ENCODE measurements around the gene SPRTN. TPM values are rescaled to one million over a fixed set of nuclear protein-coding genes. Genes with fewer than 3 reads are reported as not detected.

Gene SPRTN
- total and polyA plus RNA-seq, 2 donors = 8.4 to 14.0 TPM

- WGBS = 96% methylated on average over 7 of the region's 7 CpGs
- Histone ChIP-seq H3K9me3 (ENCODE audit: control insufficient read depth in 2 of 2, insufficient read depth in 1 of 2, low read length in 1 of 2) (no peaks in the 10 kb centered on the region), H3K36me3 (ENCODE audit: control insufficient read depth in 2 of 2, insufficient read depth in 2 of 2, low read length in 1 of 2) (no peaks in the 10 kb centered on the region), H3K27me3 (ENCODE audit: control insufficient read depth in 2 of 2, insufficient read depth in 1 of 2, low read length in 1 of 2) (no peaks in the 10 kb centered on the region), H3K4me1 (ENCODE audit: control insufficient read depth in 2 of 2, insufficient read depth in 2 of 2, low read length in 2 of 2) (peaks cover 0 to 4% of the 10 kb centered on the region in 2 donors), H3K4me3 (ENCODE audit: low read length in 2 of 2) (no peak overlapping the region), H3K27ac (ENCODE audit: low read depth in 1 of 2, low read length in 1 of 2) (no peak overlapping the region)
- DNase-seq (ENCODE audit: low read depth in 6 of 9, low spot score in 9 of 9) = no peak
Observed at GRCh38 chr1:231329483-231329882, 8.6 kb upstream of the SPRTN start.

GRCh38 chr1:231332761-231333160 is 5.3 kb upstream of the SPRTN start:
- H3K9me3 ChIP-seq (ENCODE audit: control insufficient read depth in 2 of 2, insufficient read depth in 1 of 2, low read length in 1 of 2) = peaks cover 0 to 3% of the 10 kb centered on the region in 2 donors
- H3K27me3 ChIP-seq (ENCODE audit: control insufficient read depth in 2 of 2, insufficient read depth in 1 of 2, low read length in 1 of 2) = no peaks in the 10 kb centered on the region
- H3K27ac ChIP-seq (ENCODE audit: low read depth in 1 of 2, low read length in 1 of 2) = no peak overlapping the region
- H3K4me3 ChIP-seq (ENCODE audit: low read length in 2 of 2) = no peak overlapping the region
- no peak for DNase-seq (ENCODE audit: low read depth in 6 of 9, low spot score in 9 of 9)
- no peaks in the 10 kb centered on the region for H3K36me3 ChIP-seq (ENCODE audit: control insufficient read depth in 2 of 2, insufficient read depth in 2 of 2, low read length in 1 of 2)
- H3K4me1 ChIP-seq (ENCODE audit: control insufficient read depth in 2 of 2, insufficient read depth in 2 of 2, low read length in 2 of 2) = peaks cover 21 to 22% of the 10 kb centered on the region in 2 donors
- WGBS = 98% methylated on average over 1 of the region's 1 CpG

DNA sequence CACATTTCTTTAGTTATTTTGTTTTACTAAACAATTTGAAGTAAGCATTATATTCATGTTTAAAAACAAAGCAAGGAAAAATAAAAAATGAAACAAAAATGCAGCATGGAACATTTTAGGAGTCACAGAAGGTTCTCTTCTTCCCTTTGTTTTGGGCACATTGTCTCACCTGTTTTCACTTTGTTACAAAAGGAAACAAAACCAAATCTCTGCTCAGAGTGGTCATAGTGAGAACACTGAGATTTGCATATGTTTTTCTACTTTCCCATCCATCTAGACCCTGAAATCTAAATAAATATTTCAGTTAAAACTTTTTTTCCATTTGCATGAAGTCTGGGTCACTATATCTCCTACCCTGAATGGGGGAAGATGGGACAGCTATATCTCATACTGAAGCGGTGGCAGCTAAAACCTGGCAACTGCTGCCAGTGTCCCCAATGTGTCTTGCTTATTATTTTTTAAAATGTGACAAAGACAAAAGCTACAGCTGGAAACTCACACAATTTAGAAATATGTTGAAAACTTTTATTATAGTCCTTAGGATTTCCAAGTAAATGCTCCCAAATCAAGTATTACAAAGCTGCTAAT is 3.9 kb upstream of the SPRTN start:
- peaks cover 22 to 23% of the 10 kb centered on the region in 2 donors for H3K4me1 ChIP-seq (ENCODE audit: control insufficient read depth in 2 of 2, insufficient read depth in 2 of 2, low read length in 2 of 2)
- H3K36me3 ChIP-seq (ENCODE audit: control insufficient read depth in 2 of 2, insufficient read depth in 2 of 2, low read length in 1 of 2) = no peaks in the 10 kb centered on the region

GRCh38 chr1:231334952-231335351 is 3.1 kb upstream of the SPRTN start:
- Histone ChIP-seq H3K27ac (ENCODE audit: low read depth in 1 of 2, low read length in 1 of 2) (no peak overlapping the region), H3K4me3 (ENCODE audit: low read length in 2 of 2) (no peak overlapping the region), H3K27me3 (ENCODE audit: control insufficient read depth in 2 of 2, insufficient read depth in 1 of 2, low read length in 1 of 2) (no peaks in the 10 kb centered on the region), H3K9me3 (ENCODE audit: control insufficient read depth in 2 of 2, insufficient read depth in 1 of 2, low read length in 1 of 2) (peaks cover 0 to 3% of the 10 kb centered on the region in 2 donors), H3K4me1 (ENCODE audit: control insufficient read depth in 2 of 2, insufficient read depth in 2 of 2, low read length in 2 of 2) (peaks cover 28% of the 10 kb centered on the region in 2 donors), H3K36me3 (ENCODE audit: control insufficient read depth in 2 of 2, insufficient read depth in 2 of 2, low read length in 1 of 2) (no peaks in the 10 kb centered on the region)
- no peak for DNase-seq (ENCODE audit: low read depth in 6 of 9, low spot score in 9 of 9)
- 97% methylated on average over 6 of the region's 6 CpGs for WGBS

More for the DNA sequence above, 3.9 kb upstream of the SPRTN start:
- H3K4me3 ChIP-seq (ENCODE audit: low read length in 2 of 2) = peak overlapping the region in 1 of 2 donors; percentile 30
- no peak overlapping the region for H3K27ac ChIP-seq (ENCODE audit: low read depth in 1 of 2, low read length in 1 of 2)
- no peak for DNase-seq (ENCODE audit: low read depth in 6 of 9, low spot score in 9 of 9)
- peaks cover 0 to 3% of the 10 kb centered on the region in 2 donors for H3K9me3 ChIP-seq (ENCODE audit: control insufficient read depth in 2 of 2, insufficient read depth in 1 of 2, low read length in 1 of 2)
- WGBS = 95% methylated on average over 1 of the region's 1 CpG
- no peaks in the 10 kb centered on the region for H3K27me3 ChIP-seq (ENCODE audit: control insufficient read depth in 2 of 2, insufficient read depth in 1 of 2, low read length in 1 of 2)

GRCh38 chr1:231335663-231336602 is 2.2 kb upstream of the SPRTN start:
- Histone ChIP-seq H3K4me3 (ENCODE audit: low read length in 2 of 2) (peak overlapping the region; percentile 75 to 83), H3K4me1 (ENCODE audit: control insufficient read depth in 2 of 2, insufficient read depth in 2 of 2, low read length in 2 of 2) (peaks cover 28% of the 10 kb centered on the region in 2 donors), H3K9me3 (ENCODE audit: control insufficient read depth in 2 of 2, insufficient read depth in 1 of 2, low read length in 1 of 2) (peaks cover 0 to 3% of the 10 kb centered on the region in 2 donors), H3K27me3 (ENCODE audit: control insufficient read depth in 2 of 2, insufficient read depth in 1 of 2, low read length in 1 of 2) (no peaks in the 10 kb centered on the region), H3K36me3 (ENCODE audit: control insufficient read depth in 2 of 2, insufficient read depth in 2 of 2, low read length in 1 of 2) (no peaks in the 10 kb centered on the region), H3K27ac (ENCODE audit: low read depth in 1 of 2, low read length in 1 of 2) (no peak overlapping the region)
- 89% methylated on average over 21 of the region's 21 CpGs for WGBS
- peak in 1 of 9 donors; percentile 18 for DNase-seq (ENCODE audit: low read depth in 6 of 9, low spot score in 9 of 9)

GRCh38 chr1:231337043-231337471 is 1.0 kb upstream of the SPRTN start:
- Histone ChIP-seq H3K9me3 (ENCODE audit: control insufficient read depth in 2 of 2, insufficient read depth in 1 of 2, low read length in 1 of 2) (peaks cover 0 to 3% of the 10 kb centered on the region in 2 donors), H3K27ac (ENCODE audit: low read depth in 1 of 2, low read length in 1 of 2) (peak overlapping the region; percentile 96), H3K27me3 (ENCODE audit: control insufficient read depth in 2 of 2, insufficient read depth in 1 of 2, low read length in 1 of 2) (no peaks in the 10 kb centered on the region), H3K4me3 (ENCODE audit: low read length in 2 of 2) (peak overlapping the region; percentile 75 to 83), H3K4me1 (ENCODE audit: control insufficient read depth in 2 of 2, insufficient read depth in 2 of 2, low read length in 2 of 2) (peaks cover 28% of the 10 kb centered on the region in 2 donors), H3K36me3 (ENCODE audit: control insufficient read depth in 2 of 2, insufficient read depth in 2 of 2, low read length in 1 of 2) (peaks cover 2 to 4% of the 10 kb centered on the region in 2 donors)
- WGBS = 3% methylated on average over 32 of the region's 32 CpGs
- DNase-seq (ENCODE audit: low read depth in 6 of 9, low spot score in 9 of 9) = no peak

GRCh38 chr1:231337472-231338269 is 422 bp upstream of the SPRTN start, which contains the start of gene EXOC8:
EXOC8 (minus strand) TSS chr1:231337852; CDS start chr1:231337745, 107 bp downstream.
- Histone ChIP-seq H3K9me3 (ENCODE audit: control insufficient read depth in 2 of 2, insufficient read depth in 1 of 2, low read length in 1 of 2) (peaks cover 0 to 3% of the 10 kb centered on the region in 2 donors), H3K27ac (ENCODE audit: low read depth in 1 of 2, low read length in 1 of 2) (peak within 1 kb of the TSS; percentile 96 to 98), H3K4me1 (ENCODE audit: control insufficient read depth in 2 of 2, insufficient read depth in 2 of 2, low read length in 2 of 2) (peaks cover 28% of the 10 kb centered on the region in 2 donors), H3K4me3 (ENCODE audit: low read length in 2 of 2) (peak within 1 kb of the TSS; percentile 75 to 83), H3K36me3 (ENCODE audit: control insufficient read depth in 2 of 2, insufficient read depth in 2 of 2, low read length in 1 of 2) (peaks cover 5 to 6% of the 10 kb centered on the region in 2 donors), H3K27me3 (ENCODE audit: control insufficient read depth in 2 of 2, insufficient read depth in 1 of 2, low read length in 1 of 2) (no peaks in the 10 kb centered on the region)
- DNase-seq (ENCODE audit: low read depth in 6 of 9, low spot score in 9 of 9) = peak; percentile 96 to 100 (median 99)
- under 1% methylated on average over 74 of the region's 74 CpGs for WGBS

DNA sequence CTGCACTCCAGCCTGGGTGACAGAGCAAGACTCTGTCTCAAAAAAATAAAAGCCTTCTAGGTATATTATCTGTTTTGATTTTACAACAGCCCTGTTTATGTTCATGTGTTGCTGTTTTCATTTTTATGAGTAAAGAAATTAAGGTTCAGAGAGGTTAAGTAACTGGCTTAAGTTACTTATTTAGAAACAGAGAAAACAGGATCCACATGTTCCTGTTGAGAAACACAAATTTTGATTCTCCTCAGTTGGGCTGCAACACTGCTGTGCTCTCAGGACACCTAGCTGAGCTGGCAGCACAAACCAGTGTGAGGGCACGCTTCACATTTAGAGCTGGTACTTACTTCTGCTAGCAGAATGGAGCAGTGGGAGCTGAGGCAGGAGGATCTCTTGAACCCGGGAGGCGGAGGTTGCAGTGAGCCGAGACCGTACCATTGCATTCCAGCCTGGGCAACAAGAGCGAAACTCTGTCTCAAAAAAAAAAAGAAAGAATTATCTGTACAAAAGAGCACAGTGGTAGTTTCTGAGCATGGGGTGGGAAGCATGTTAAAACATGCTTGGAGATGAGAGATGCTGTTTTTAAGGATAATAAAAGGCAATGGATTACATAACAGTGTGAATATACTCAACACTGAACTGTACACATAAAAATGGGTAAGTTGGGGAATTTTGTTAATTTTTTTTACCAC is 2.4 kb downstream of the SPRTN start:
- H3K36me3 ChIP-seq (ENCODE audit: control insufficient read depth in 2 of 2, insufficient read depth in 2 of 2, low read length in 1 of 2) = peaks cover 12 to 15% of the 10 kb centered on the region in 2 donors
- H3K4me1 ChIP-seq (ENCODE audit: control insufficient read depth in 2 of 2, insufficient read depth in 2 of 2, low read length in 2 of 2) = peaks cover 23 to 24% of the 10 kb centered on the region in 2 donors
- WGBS = 93% methylated on average over 6 of the region's 6 CpGs

More for the DNA sequence above, 2.4 kb downstream of the SPRTN start:
- DNase-seq (ENCODE audit: low read depth in 6 of 9, low spot score in 9 of 9) = no peak
- Histone ChIP-seq H3K9me3 (ENCODE audit: control insufficient read depth in 2 of 2, insufficient read depth in 1 of 2, low read length in 1 of 2) (peaks cover 0 to 3% of the 10 kb centered on the region in 2 donors), H3K4me3 (ENCODE audit: low read length in 2 of 2) (no peak overlapping the region), H3K27me3 (ENCODE audit: control insufficient read depth in 2 of 2, insufficient read depth in 1 of 2, low read length in 1 of 2) (no peaks in the 10 kb centered on the region), H3K27ac (ENCODE audit: low read depth in 1 of 2, low read length in 1 of 2) (no peak overlapping the region)
